SK-N-DZ (cell line): ENCODE results near the gene REEP5.

ENCODE experiments used
- DNase-seq: peaks from one replicate; pipeline ENCODE4 v3.0.0-alpha.2; 2015; ENCODE audit warnings: low spot score

Gene REEP5

DNA sequence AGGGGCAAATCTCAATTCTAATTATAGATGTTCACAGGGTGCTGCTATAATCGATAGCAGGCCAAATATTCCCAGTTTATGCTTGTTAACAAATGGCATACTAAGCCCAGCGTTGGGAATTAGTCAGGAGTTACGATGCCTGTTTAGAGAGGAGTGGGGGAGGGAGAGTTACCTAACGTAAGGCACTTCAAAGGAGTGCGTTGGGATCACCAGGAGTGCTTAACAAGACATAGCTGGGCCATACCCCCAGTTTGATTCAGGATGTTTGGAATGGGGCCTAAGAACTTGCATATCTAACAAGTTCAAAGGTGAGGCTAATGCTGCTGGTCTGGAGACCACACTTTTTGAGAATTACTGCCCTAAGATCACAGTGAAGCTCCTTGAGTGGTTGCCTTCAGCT, 75.5 kb downstream of the REEP5 start:
- no peak for DNase-seq

DNA sequence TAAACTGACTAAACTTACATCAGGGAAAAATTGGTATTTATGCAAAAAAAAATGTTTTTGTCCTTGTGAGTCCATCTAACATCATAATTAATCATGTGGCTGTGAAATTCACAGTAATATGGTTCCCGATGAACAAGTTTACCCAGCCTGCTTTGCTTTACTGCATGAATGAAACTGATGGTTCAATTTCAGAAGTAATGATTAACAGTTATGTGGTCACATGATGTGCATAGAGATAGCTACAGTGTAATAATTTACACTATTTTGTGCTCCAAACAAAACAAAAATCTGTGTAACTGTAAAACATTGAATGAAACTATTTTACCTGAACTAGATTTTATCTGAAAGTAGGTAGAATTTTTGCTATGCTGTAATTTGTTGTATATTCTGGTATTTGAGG, 77.5 kb downstream of the REEP5 start:
- no peak for DNase-seq

GRCh38 chr5:112833971-112834370, 88.1 kb downstream of the REEP5 start:
- DNase-seq: no peak

DNA sequence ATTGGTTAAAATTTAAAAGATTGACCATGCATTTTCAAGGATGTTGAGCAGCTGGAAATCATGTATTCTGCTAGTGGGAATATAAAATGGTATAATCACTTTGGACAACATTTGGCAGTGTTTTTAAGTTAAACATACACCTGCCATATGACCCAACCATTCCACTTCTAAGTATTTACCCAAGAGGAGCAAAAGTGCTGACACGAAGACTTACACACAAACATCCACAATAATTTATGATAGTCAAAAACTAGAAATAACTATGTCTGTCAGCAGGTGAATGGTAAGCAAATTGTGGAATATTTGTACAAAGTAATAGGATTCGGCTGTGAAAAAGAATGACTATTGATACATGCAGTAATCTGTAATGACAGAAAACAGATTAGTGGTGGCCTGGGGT, 91.6 kb downstream of the REEP5 start:
- no peak for DNase-seq
